Spleen (tissue), 7 donors: ENCODE measurements around the gene SMIM35.

Experiments used
- POLR2A ChIP-seq, 3 donors: fragments of 450-650 bp; IDR thresholded peaks; one replicate each; pipeline ENCODE4 v1.5.1; 2017; ENCODE audit warnings: antibody characterized with exemption in 3 of 3, mild to moderate bottlenecking in 1 of 3
- TF ChIP-seq, protein P1 (sequence below), 11 experiments: fragments of 200-600 bp in 7 of 11; fragments of 450-650 bp in 4 of 11; sonication (generic) in 4 of 11; IDR thresholded peaks in 8 of 11; conservative IDR thresholded peaks in 3 of 11; 1 replicate in 7 of 11; 2 replicates in 4 of 11; pipeline versions ENCODE4 v1.4.0 to v1.8.0; 2016 to 2021; ENCODE audit warnings: antibody characterized with exemption in 11 of 11, inconsistent platforms in 4 of 11, mild to moderate bottlenecking in 1 of 11
- donor health status: DM: no; HTN: no; CAD: no; lungs with moderate emphysema.
- donor health status: DM: no; HTN: no; CAD: no.
- donor health status: DM: no; HTN: no; CAD: no.

DNA sequence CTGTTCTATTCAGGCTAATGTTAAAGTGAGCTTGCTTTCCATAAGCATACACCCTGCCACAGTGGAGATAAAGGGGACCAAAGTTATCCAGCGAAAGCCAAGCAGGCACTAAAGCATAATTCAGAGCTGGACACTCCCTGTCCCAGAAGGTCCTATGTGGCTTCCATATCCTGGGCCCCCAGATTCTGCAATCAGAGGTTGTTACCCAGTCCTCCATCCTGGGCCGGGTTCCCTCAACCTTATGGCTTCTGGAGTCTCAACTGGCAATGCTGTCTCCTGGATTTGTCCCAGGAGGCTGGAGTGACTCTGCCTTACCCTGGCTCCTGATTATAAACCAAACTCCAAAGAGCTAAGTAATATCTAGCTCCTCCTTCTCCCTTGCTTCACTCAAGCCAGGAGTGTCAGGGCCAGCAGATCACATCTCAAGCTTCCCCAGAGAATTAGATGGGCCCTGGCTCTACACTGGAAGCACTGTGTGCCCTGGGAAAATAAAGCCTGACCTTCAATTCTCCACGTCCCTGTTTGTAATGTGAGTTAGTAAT lies 14.0 kb upstream of the SMIM35 start:
- TF ChIP-seq POLR2A (IDR thresholded peaks at IDR 0.05): no peak
- TF ChIP-seq, protein P1, sequence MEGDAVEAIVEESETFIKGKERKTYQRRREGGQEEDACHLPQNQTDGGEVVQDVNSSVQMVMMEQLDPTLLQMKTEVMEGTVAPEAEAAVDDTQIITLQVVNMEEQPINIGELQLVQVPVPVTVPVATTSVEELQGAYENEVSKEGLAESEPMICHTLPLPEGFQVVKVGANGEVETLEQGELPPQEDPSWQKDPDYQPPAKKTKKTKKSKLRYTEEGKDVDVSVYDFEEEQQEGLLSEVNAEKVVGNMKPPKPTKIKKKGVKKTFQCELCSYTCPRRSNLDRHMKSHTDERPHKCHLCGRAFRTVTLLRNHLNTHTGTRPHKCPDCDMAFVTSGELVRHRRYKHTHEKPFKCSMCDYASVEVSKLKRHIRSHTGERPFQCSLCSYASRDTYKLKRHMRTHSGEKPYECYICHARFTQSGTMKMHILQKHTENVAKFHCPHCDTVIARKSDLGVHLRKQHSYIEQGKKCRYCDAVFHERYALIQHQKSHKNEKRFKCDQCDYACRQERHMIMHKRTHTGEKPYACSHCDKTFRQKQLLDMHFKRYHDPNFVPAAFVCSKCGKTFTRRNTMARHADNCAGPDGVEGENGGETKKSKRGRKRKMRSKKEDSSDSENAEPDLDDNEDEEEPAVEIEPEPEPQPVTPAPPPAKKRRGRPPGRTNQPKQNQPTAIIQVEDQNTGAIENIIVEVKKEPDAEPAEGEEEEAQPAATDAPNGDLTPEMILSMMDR (IDR thresholded peaks at IDR 0.05 in 8 of 11, conservative IDR thresholded peaks at IDR 0.05 in 3 of 11): no peak
